DOHH2 (cell line): ENCODE results near the gene BCAS1.

Source experiments
- H3F3A ChIP-seq: fragments of 200-600 bp; sonication (generic), shearing (Covaris generic); 2 replicates; pipeline ENCODE4 v1.6.0; 2016; ENCODE audit warnings: antibody characterized with exemption, mild to moderate bottlenecking; ENCODE audit not compliant: control insufficient read depth, insufficient read depth
- H3K27ac ChIP-seq: fragments of 200-600 bp; sonication (generic); 2 replicates; pipeline ENCODE4 v1.5.1; 2014; ENCODE audit warnings: low read depth, mild to moderate bottlenecking, low read length, moderate library complexity
- H3K27me3 ChIP-seq: fragments of 200-600 bp; sonication (generic); 2 replicates; pipeline ENCODE4 v1.6.1; 2014; ENCODE audit warnings: mild to moderate bottlenecking, low read length, mixed read lengths; ENCODE audit not compliant: control insufficient read depth
- H3K36me3 ChIP-seq: fragments of 200-600 bp; sonication (generic); 2 replicates; pipeline ENCODE4 v1.6.1; 2014; ENCODE audit warnings: mild to moderate bottlenecking, low read length, moderate library complexity, mixed read lengths; ENCODE audit not compliant: control insufficient read depth
- H3K4me1 ChIP-seq: fragments of 200-600 bp; sonication (generic); 2 replicates; pipeline ENCODE4 v1.6.1; 2014; ENCODE audit warnings: mild to moderate bottlenecking, low read length, mixed read lengths; ENCODE audit not compliant: control insufficient read depth
- H3K4me2 ChIP-seq: fragments of 200-600 bp; sonication (generic); 2 replicates; pipeline ENCODE4 v1.6.0; 2014; ENCODE audit warnings: mild to moderate bottlenecking, low read length, moderate library complexity
- H3K4me3 ChIP-seq: fragments of 200-600 bp; sonication (generic); 2 replicates; pipeline ENCODE4 v1.5.1; 2014; ENCODE audit warnings: mild to moderate bottlenecking, low read length, mixed read lengths
- H3K79me2 ChIP-seq: fragments of 200-600 bp; sonication (generic); 2 replicates; pipeline ENCODE4 v1.6.1; 2014; ENCODE audit warnings: mild to moderate bottlenecking, low read length, mixed read lengths; ENCODE audit not compliant: control insufficient read depth
- H3K9me2 ChIP-seq: fragments of 200-600 bp; sonication (generic); replicated peaks from 2 replicates; pipeline ENCODE4 v1.6.1; 2014; ENCODE audit warnings: mild to moderate bottlenecking, low read length, mixed read lengths; ENCODE audit not compliant: control insufficient read depth
- H3K9me3 ChIP-seq: fragments of 200-600 bp; sonication (generic); 2 replicates; pipeline ENCODE4 v1.6.1; 2014; ENCODE audit warnings: antibody characterized with exemption, low read length, mixed read lengths; ENCODE audit not compliant: control insufficient read depth, insufficient read depth
- H4K20me1 ChIP-seq: fragments of 200-600 bp; sonication (generic); 2 replicates; pipeline ENCODE4 v1.6.0; 2014; ENCODE audit warnings: low read depth, mild to moderate bottlenecking, antibody characterized with exemption, low read length, moderate library complexity; ENCODE audit not compliant: control insufficient read depth, insufficient read depth
- CTCF ChIP-seq: fragments of 200-600 bp; sonication (generic); IDR thresholded peaks from one replicate; pipeline ENCODE4 v1.5.1; 2014; ENCODE audit warnings: antibody characterized with exemption, mild to moderate bottlenecking, low read depth, low read length; ENCODE audit not compliant: poor library complexity, severe bottlenecking
- EZH2phosphoT487 ChIP-seq: fragments of 200-600 bp; sonication (generic); IDR thresholded peaks from 2 replicates; pipeline ENCODE4 v1.6.1; 2017; ENCODE audit warnings: borderline replicate concordance, mild to moderate bottlenecking, antibody characterized with exemption, low read length, moderate library complexity, mixed read lengths

The BCAS1 gene

DNA sequence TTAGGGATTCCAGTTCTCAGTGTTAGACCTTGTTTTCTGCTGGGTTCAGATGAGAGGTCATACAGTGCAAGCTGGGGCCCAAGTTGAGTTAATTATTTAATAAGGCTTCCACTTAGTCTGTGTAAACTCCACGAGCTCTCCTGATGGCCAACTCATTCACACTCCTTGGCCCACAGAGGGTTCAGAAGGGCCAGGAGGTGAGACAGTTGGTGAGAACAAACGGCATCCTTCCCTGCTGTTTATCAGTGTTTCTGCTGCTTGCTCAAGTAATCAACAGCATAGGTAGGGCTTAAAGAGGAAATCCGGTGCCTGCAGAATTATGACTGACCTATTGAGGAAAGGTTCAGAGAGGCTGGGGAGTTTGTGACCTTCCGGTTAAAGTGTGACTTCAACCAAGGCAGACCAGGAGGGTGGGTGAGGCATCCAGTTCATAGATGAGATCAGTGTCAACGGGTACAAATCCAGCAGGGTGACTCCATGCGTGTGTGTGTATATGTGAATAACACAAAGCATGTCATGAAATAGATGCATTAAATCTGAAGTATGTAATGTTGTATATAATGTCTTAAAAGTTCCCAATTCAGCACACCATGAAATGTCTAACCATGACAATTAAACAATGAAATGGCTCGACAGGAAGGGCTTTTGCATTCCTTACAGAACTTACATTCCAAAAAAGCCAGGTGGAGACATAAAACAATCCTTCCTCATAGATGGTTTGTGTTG lies 37.4 kb upstream of the BCAS1 start:
- Histone ChIP-seq H3K27me3 (peaks cover 17% of the 10 kb centered on the region), H3K4me1 (no peaks in the 10 kb centered on the region), H3K36me3 (no peaks in the 10 kb centered on the region), H3K79me2 (no peaks in the 10 kb centered on the region), H3F3A (no peaks in the 10 kb centered on the region), H3K9me2 (no peaks in the 10 kb centered on the region), H3K4me2 (no peak overlapping the region), H3K4me3 (no peak overlapping the region), H4K20me1 (no peaks in the 10 kb centered on the region), H3K9me3 (no peaks in the 10 kb centered on the region), H3K27ac (no peak overlapping the region)
- TF ChIP-seq EZH2phosphoT487 (no peak), CTCF (no peak)

DNA sequence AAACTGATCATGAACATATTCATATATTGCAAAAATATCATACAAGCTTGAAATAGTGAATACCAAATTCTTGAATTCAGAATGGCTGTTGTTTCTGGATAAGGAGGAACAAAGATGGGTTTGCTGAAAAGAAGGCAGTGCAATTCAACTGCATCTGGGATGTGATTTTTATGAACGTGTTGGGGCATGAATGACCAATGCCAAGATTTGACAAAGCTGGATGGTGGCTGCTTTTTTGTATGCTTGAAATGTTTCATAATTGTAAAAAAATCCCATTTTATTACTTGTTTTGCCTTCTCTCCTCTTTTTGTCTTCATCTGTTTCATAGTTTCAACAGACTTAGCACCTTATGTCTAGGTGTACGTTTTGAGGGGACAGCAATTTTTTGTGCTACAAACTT lies 36.8 kb upstream of the BCAS1 start:
- H3F3A ChIP-seq = no peaks in the 10 kb centered on the region
- H3K4me2 ChIP-seq = no peak overlapping the region
- H4K20me1 ChIP-seq = no peaks in the 10 kb centered on the region
- no peak for TF ChIP-seq EZH2phosphoT487
- no peaks in the 10 kb centered on the region for H3K9me2 ChIP-seq
- H3K4me3 ChIP-seq = no peak overlapping the region
- no peaks in the 10 kb centered on the region for H3K79me2 ChIP-seq
- H3K27ac ChIP-seq = no peak overlapping the region
- no peaks in the 10 kb centered on the region for H3K4me1 ChIP-seq
- H3K27me3 ChIP-seq = peaks cover 17% of the 10 kb centered on the region
- H3K36me3 ChIP-seq = no peaks in the 10 kb centered on the region
- H3K9me3 ChIP-seq = no peaks in the 10 kb centered on the region

GRCh38 chr20:54106162-54106561 lies 35.8 kb upstream of the BCAS1 start:
- H3K4me2 ChIP-seq = no peak overlapping the region
- H3K27me3 ChIP-seq = peaks cover 17% of the 10 kb centered on the region
- no peaks in the 10 kb centered on the region for H3K9me2 ChIP-seq
- no peaks in the 10 kb centered on the region for H3K9me3 ChIP-seq
- no peak overlapping the region for H3K27ac ChIP-seq
- TF ChIP-seq CTCF = no peak
- TF ChIP-seq EZH2phosphoT487 = no peak
- no peaks in the 10 kb centered on the region for H3F3A ChIP-seq
- H3K4me3 ChIP-seq = no peak overlapping the region
- no peaks in the 10 kb centered on the region for H3K36me3 ChIP-seq
- H3K4me1 ChIP-seq = no peaks in the 10 kb centered on the region
- no peaks in the 10 kb centered on the region for H4K20me1 ChIP-seq
- no peaks in the 10 kb centered on the region for H3K79me2 ChIP-seq

DNA sequence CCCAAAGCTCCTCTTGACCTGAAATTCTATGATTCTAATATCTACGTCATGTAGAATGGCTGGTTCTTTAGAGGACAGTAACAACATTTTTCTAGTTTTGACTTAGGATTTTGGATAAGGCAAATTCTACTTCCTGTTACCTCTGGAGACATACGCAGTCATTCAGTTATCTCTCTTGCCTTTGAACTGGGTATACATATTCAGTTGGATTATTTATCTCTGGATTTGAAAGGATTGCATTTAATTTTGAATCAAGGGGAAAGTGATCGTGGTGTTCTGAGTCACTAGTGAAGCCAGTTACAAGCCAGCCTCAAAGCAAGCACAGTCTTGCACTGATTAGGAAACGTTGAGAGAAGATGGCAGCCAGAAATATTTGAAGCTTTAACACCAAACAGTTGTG lies 35.3 kb upstream of the BCAS1 start:
- Histone ChIP-seq H3K4me3 (no peak overlapping the region), H4K20me1 (no peaks in the 10 kb centered on the region), H3K27me3 (peaks cover 17% of the 10 kb centered on the region), H3K4me1 (no peaks in the 10 kb centered on the region), H3K79me2 (no peaks in the 10 kb centered on the region), H3K36me3 (no peaks in the 10 kb centered on the region), H3K27ac (no peak overlapping the region), H3K9me2 (no peaks in the 10 kb centered on the region), H3K9me3 (no peaks in the 10 kb centered on the region), H3K4me2 (no peak overlapping the region), H3F3A (no peaks in the 10 kb centered on the region)
- no peak for TF ChIP-seq EZH2phosphoT487
- TF ChIP-seq CTCF = no peak
